Upper lobe of right lung (tissue), 1 donor: ENCODE measurements around the gene FRS3. TPM values are rescaled to one million over a fixed set of nuclear protein-coding genes. Genes with fewer than 3 reads are reported as not detected.
A peak's percentile ranks its signal among the peaks of the same experiment; 100 is the strongest.
"Not testable (repeated sequence)": the region's sequence is repeated elsewhere in the genome, so short reads cannot be mapped to it uniquely, and the experiment has no call there.

Experiments
- ATAC-seq: fragments of 200-7000 bp; cut with Tn5 transposase; one replicate; pipeline ENCODE4 v1.9.1; 2020; ENCODE audit warnings: mild to moderate bottlenecking, moderate library complexity
- DNase-seq: peaks from one replicate; pipeline ENCODE4 v3.0.0-alpha.2; 2020
- H3K27ac ChIP-seq: fragments of 200-600 bp; one replicate; pipeline ENCODE4 v1.8.0; 2022
- H3K27me3 ChIP-seq: fragments of 200-600 bp; one replicate; pipeline ENCODE4 v1.8.0; 2022; ENCODE audit warnings: mild to moderate bottlenecking
- H3K36me3 ChIP-seq: fragments of 200-600 bp; one replicate; pipeline ENCODE4 v1.8.0; 2022
- H3K4me1 ChIP-seq: fragments of 200-600 bp; one replicate; pipeline ENCODE4 v1.8.0; 2022
- H3K4me3 ChIP-seq: fragments of 200-600 bp; one replicate; pipeline ENCODE4 v1.8.0; 2022; ENCODE audit warnings: mild to moderate bottlenecking
- H3K9me3 ChIP-seq: fragments of 200-600 bp; one replicate; pipeline ENCODE4 v1.8.0; 2022
- CTCF ChIP-seq: fragments of 200-600 bp; IDR thresholded peaks from one replicate; pipeline ENCODE4 v1.8.0; 2022; ENCODE audit warnings: antibody characterized with exemption
- intact Hi-C: fragments of 100-400 bp; cut with DNase I; formaldehyde crosslinking; loops from one replicate; pipeline ENCODE4 v1.11.0; 2022
- total RNA-seq: library from RNA; stranded (reverse); fragmentation: NEBNext Ultra II Directional; extraction: Animal tissue kit (Norgen Biotek cat#: 25700); gene quantifications from one replicate; pipeline ENCODE4 v1.2.1, GENCODE V29; 2021
- donor health status: DM: no; HTN: yes; CAD: no; lungs with severe emphysema.

FRS3 gene
- total RNA-seq, 1 donor from 2014 or later: 8.5 TPM

DNA sequence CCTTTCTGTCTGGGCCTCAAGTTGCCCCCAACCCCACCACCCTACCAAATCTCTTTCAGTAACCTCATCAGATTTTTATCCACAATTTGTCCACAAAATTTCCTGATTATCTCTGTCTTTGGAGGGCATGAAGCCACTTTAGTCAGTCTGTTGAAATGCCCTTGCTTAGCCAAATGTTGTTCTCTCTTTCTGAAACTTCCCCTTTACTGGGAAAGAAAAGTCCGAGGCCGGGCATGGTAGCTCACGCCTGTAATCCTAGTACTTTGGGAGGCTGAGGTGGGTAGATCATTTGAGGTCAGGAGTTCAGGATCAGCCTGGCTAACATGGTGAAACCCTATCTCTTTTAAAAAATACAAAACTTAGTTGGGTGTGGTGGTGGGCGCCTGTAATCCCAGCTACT is 41.6 kb upstream of the FRS3 start:
- H3K27ac ChIP-seq: no peak overlapping the region
- no peaks in the 10 kb centered on the region for H3K27me3 ChIP-seq
- TF ChIP-seq CTCF: no peak
- intact Hi-C loops: no loop called here
- H3K9me3 ChIP-seq: no peaks in the 10 kb centered on the region
- H3K4me1 ChIP-seq: peaks cover 6% of the 10 kb centered on the region
- no peaks in the 10 kb centered on the region for H3K36me3 ChIP-seq
- DNase-seq: no peak
- no peak overlapping the region for H3K4me3 ChIP-seq
- ATAC-seq: peak; percentile 43

GRCh38 chr6:41818271-41819054 is 38.8 kb upstream of the FRS3 start:
- ATAC-seq (peak; percentile 54), DNase-seq (no peak)
- H3K9me3 ChIP-seq: no peaks in the 10 kb centered on the region
- H3K36me3 ChIP-seq: no peaks in the 10 kb centered on the region
- H3K4me3 ChIP-seq: no peak overlapping the region
- H3K4me1 ChIP-seq: no peaks in the 10 kb centered on the region
- H3K27ac ChIP-seq: no peak overlapping the region
- no peak for TF ChIP-seq CTCF
- no peaks in the 10 kb centered on the region for H3K27me3 ChIP-seq
- intact Hi-C loops: no loop called here

DNA sequence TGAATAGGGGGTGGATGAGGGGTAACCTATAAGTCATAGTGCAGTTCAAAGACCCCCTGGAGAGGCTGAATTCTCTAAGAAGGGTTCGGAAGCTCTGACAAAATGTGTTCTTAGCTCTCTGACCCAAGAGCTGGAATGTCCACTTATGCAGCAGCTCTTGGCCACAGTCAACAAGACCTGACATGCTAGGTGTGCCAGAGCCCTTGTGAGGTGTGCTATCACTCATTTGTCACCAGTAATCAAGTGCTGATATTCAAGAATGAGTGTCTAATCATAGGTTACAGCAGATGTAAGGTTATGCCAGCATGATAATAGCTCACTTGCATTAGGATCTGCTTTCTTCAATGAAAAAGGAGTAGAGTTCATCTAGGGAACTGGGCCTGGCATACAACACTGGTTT is 35.9 kb upstream of the FRS3 start:
- TF ChIP-seq CTCF: no peak
- no peaks in the 10 kb centered on the region for H3K4me1 ChIP-seq
- no peaks in the 10 kb centered on the region for H3K27me3 ChIP-seq
- H3K36me3 ChIP-seq: no peaks in the 10 kb centered on the region
- no peak overlapping the region for H3K4me3 ChIP-seq
- intact Hi-C loops: no loop called here
- DNase-seq (no peak), ATAC-seq (no peak)
- H3K27ac ChIP-seq: no peak overlapping the region
- H3K9me3 ChIP-seq: no peaks in the 10 kb centered on the region

DNA sequence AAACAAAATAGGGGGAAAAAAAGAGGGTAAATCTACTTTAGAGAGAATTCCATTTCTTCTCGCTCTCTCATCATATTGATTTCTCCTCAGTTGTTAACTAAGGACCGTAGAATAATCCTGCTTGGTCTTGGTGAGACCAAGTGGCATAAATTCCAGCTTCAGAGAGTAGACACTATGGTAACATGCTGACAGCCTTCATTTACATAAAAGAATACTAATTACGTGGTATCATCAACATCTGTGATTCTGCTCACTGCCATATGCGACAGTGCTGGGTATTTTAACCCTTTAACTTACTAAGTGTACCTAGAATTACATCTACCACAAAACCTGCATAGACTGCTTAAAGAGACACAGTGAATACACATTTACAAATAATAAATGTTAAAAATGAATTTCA is 34.9 kb upstream of the FRS3 start:
- Histone ChIP-seq H3K4me1 (no peaks in the 10 kb centered on the region), H3K36me3 (no peaks in the 10 kb centered on the region), H3K4me3 (no peak overlapping the region), H3K27me3 (no peaks in the 10 kb centered on the region), H3K9me3 (no peaks in the 10 kb centered on the region), H3K27ac (no peak overlapping the region)
- TF ChIP-seq CTCF: no peak
- DNase-seq: no peak
- ATAC-seq: no peak
- intact Hi-C loops: no loop called here

DNA sequence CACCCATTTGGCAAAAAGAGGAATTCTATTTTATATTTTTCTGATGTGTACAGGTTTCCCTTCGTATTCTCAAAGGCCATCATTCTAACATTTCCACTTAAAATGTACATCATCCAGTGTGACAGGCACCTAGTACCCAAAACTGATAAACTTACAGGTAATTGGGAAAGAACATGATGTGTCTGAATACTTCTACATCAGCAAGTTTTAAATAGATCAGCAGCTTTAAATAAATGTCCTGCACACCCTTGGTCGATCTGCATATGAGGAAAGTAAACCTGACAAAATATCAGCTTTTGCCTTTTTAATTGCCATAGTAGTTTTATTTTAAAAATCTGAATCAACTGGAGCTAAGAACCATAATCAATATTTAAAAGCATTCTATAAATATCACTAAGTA is 34.3 kb upstream of the FRS3 start:
- ATAC-seq: no peak
- no peaks in the 10 kb centered on the region for H3K4me1 ChIP-seq
- H3K27ac ChIP-seq: no peak overlapping the region
- DNase-seq: no peak
- no peak overlapping the region for H3K4me3 ChIP-seq
- H3K27me3 ChIP-seq: no peaks in the 10 kb centered on the region
- H3K9me3 ChIP-seq: no peaks in the 10 kb centered on the region
- no peaks in the 10 kb centered on the region for H3K36me3 ChIP-seq
- no peak for TF ChIP-seq CTCF
- intact Hi-C loops: no loop called here

- ATAC-seq (no peak), DNase-seq (no peak)
- Histone ChIP-seq H3K4me1 (no peaks in the 10 kb centered on the region), H3K9me3 (no peaks in the 10 kb centered on the region), H3K36me3 (no peaks in the 10 kb centered on the region), H3K27me3 (no peaks in the 10 kb centered on the region), H3K4me3 (no peak overlapping the region), H3K27ac (no peak overlapping the region)
- intact Hi-C loops: no loop called here
- no peak for TF ChIP-seq CTCF
Observed at GRCh38 chr6:41813469-41813868, 33.8 kb upstream of the FRS3 start.

DNA sequence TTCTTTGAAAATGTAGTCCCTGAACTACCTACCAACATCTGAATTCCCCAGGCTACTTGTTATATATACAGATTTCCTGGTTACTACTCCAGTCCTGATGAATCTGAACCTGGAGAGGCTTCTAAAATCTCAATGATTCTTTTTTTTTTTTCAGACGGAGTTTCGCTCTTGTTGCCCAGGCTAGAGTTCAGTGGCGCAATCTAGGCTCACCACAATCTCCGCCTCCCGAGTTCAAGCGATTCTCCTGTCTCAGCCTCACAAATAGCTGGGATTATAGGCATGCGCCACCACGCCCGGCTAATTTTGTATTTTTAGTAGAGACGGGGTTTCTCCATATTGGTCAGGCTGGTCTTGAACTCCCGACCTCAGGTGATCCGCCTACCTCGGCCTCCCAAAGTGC is 32.2 kb upstream of the FRS3 start:
- intact Hi-C loops, H3K27me3 ChIP-seq, H3K27ac ChIP-seq, DNase-seq, H3K4me1 ChIP-seq, H3K4me3 ChIP-seq, H3K9me3 ChIP-seq, H3K36me3 ChIP-seq, ATAC-seq: not testable (repeated sequence)
